Ovary (tissue), 9 donors: ENCODE results near the gene KLK4. TPM values are rescaled to one million over a fixed set of nuclear protein-coding genes. Genes with fewer than 3 reads are reported as not detected.

Experiments used
- DNase-seq, 5 donors: peaks; one replicate each; pipeline ENCODE4 v3.0.0-alpha.2; 2019 to 2020
- H3K27ac ChIP-seq, 2 donors: fragments of 200-600 bp; one replicate each; pipeline versions ENCODE4 v1.5.1 to v1.8.0; 2019 to 2022
- H3K27me3 ChIP-seq: fragments of 200-600 bp; one replicate; pipeline ENCODE4 v1.8.0; 2022
- H3K36me3 ChIP-seq: fragments of 200-600 bp; sonication (generic); one replicate; pipeline ENCODE4 v1.5.1; 2019
- H3K4me1 ChIP-seq: one replicate; pipeline ENCODE4 v1.8.1; 2013; ENCODE audit warnings: mild to moderate bottlenecking, moderate library complexity; ENCODE audit not compliant: insufficient read depth
- H3K4me3 ChIP-seq: fragments of 200-600 bp; sonication (generic); one replicate; pipeline ENCODE4 v1.5.1; 2017
- H3K9me3 ChIP-seq, 2 donors: fragments of 200-600 bp in 1 of 2; sonication (generic) in 1 of 2; one replicate each; pipeline versions ENCODE4 v1.5.1 to v1.8.1; 2013 to 2019; ENCODE audit warnings: mild to moderate bottlenecking in 1 of 2, moderate library complexity in 1 of 2
- CTCF ChIP-seq, 3 donors: fragments of 450-650 bp in 2 of 3; fragments of 200-600 bp in 1 of 3; IDR thresholded peaks; one replicate each; pipeline versions ENCODE4 v1.5.1 to v1.8.0; 2016 to 2022; ENCODE audit warnings: antibody characterized with exemption in 3 of 3, mild to moderate bottlenecking in 1 of 3
- EP300 ChIP-seq: sonication (generic); formaldehyde crosslinking; IDR thresholded peaks from one replicate; pipeline ENCODE4 v1.6.1; 2017; ENCODE audit warnings: antibody characterized with exemption
- POLR2A ChIP-seq: fragments of 450-650 bp; IDR thresholded peaks from one replicate; pipeline ENCODE4 v1.6.1; 2017; ENCODE audit warnings: antibody characterized with exemption, mild to moderate bottlenecking, moderate library complexity
- WGBS, 3 donors: extraction: QIAGEN DNeasy Blood & Tissue Kit in 1 of 3; methylation state at CpG; one replicate each; pipeline versions ENCODE4 v1.1.5 to v1.1.7; 2013 to 2017; 5-methylcytosine and 5-hydroxymethylcytosine counted together
- intact Hi-C, 4 donors: fragments of 100-400 bp; cut with DNase I; formaldehyde crosslinking; loops; one replicate each; pipeline versions ENCODE4 v1.11.0 to v1.15.1; 2022 to 2023
- polyA plus RNA-seq, 2 donors: library from polyadenylated mRNA; stranded (reverse); fragments of 200-250 nt in 1 of 2; fragments of 350-450 nt in 1 of 2; fragmentation: Illumina TruSeq in 1 of 2; extraction: RNeasy Lipid Tissue Mini Kit (QIAGEN cat#74804) in 1 of 2; gene quantifications; one replicate each; pipeline ENCODE4 v1.2.3, GENCODE V29; 2013 to 2014
- total RNA-seq, 7 donors: library from RNA; depleted of rRNA in 2 of 7; stranded (reverse); fragments of >200 nt in 2 of 7; fragmentation: NEBNext Ultra II Directional in 3 of 7; extraction: Animal tissue kit (Norgen Biotek cat#: 25700) in 3 of 7; gene quantifications; one replicate each; pipeline versions ENCODE4 v1.1.0 to v1.2.4, GENCODE V29; 2016 to 2023
- donor health status: DM: no; HTN: no; CAD: no; lungs with moderate emphysema.
- donor health status: DM: no; HTN: no; CAD: no.
- donor health status: Bipolar disorder and iron deficiency.
- donor health status: DM: yes; HTN: yes; CAD: no.
- donor health status: DM: no; HTN: no; CAD: no.
- donor health status: DM: yes; HTN: yes; CAD: no.

KLK4 gene
- total and polyA plus RNA-seq, 9 donors, result 0.58 TPM; not detected in 8

DNA sequence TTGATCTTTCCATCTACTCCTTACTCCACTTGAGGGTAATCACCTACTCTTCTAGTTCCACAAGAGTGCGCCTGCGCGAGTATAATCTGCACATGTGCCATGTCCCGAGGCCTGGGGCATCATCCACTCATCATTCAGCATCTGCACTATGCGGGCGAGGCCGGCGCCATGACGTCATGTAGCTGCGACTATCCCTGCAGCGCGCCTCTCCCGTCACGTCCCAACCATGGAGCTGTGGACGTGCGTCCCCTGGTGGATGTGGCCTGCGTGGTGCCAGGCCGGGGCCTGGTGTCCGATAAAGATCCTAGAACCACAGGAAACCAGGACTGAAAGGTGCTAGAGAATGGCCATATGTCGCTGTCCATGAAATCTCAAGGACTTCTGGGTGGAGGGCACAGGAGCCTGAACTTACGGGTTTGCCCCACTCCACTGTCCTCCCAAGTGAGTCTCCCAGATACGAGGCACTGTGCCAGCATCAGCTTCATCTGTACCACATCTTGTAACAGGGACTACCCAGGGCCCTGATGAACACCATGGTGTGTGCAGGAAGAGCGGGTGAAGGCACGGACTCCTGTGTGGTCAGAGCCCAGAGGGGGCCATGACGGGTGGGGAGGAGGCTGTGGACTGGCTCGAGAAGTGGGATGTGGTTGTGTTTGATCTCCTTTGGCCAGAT lies 40.6 kb downstream of the KLK4 start:
- H3K4me3 ChIP-seq, result no peak overlapping the region
- WGBS, 3 donors, result 61 to 70% (median 64%) methylated on average over 25 to 26 of the region's 26 CpGs
- no peaks in the 10 kb centered on the region for H3K36me3 ChIP-seq
- intact Hi-C loops, result no loop called here
- H3K27me3 ChIP-seq, result no peaks in the 10 kb centered on the region
- H3K9me3 ChIP-seq, result no peaks in the 10 kb centered on the region
- H3K4me1 ChIP-seq, result no peaks in the 10 kb centered on the region
- no peak for TF ChIP-seq EP300
- no peak for TF ChIP-seq POLR2A
- TF ChIP-seq CTCF (IDR thresholded peaks at IDR 0.05), result no peak
- DNase-seq, result no peak
- no peak overlapping the region for H3K27ac ChIP-seq

- no peaks in the 10 kb centered on the region for H3K4me1 ChIP-seq
- DNase-seq, result no peak
- no peaks in the 10 kb centered on the region for H3K27me3 ChIP-seq
- no peaks in the 10 kb centered on the region for H3K9me3 ChIP-seq
- H3K27ac ChIP-seq, result no peak overlapping the region
- intact Hi-C loops, result no loop called here
- H3K4me3 ChIP-seq, result no peak overlapping the region
- no peaks in the 10 kb centered on the region for H3K36me3 ChIP-seq
- 77 to 83% (median 80%) methylated on average over 4 of the region's 4 CpGs for WGBS, 3 donors
- TF ChIP-seq POLR2A, result no peak
These were observed 41.7 kb downstream of the KLK4 start for GRCh38 chr19:50869479-50869878.

- WGBS, 3 donors, result 67 to 74% (median 69%) methylated on average over 7 of the region's 7 CpGs
- no peak for DNase-seq
- no peak overlapping the region for H3K27ac ChIP-seq
- H3K36me3 ChIP-seq, result no peaks in the 10 kb centered on the region
- no peaks in the 10 kb centered on the region for H3K4me1 ChIP-seq
- intact Hi-C loops, result no loop called here
- no peak overlapping the region for H3K4me3 ChIP-seq
- no peaks in the 10 kb centered on the region for H3K27me3 ChIP-seq
- no peak for TF ChIP-seq POLR2A
- no peak for TF ChIP-seq CTCF (IDR thresholded peaks at IDR 0.05)
- no peak for TF ChIP-seq EP300
- no peaks in the 10 kb centered on the region for H3K9me3 ChIP-seq
These were observed 49.5 kb downstream of the KLK4 start for GRCh38 chr19:50861496-50862286.

DNA sequence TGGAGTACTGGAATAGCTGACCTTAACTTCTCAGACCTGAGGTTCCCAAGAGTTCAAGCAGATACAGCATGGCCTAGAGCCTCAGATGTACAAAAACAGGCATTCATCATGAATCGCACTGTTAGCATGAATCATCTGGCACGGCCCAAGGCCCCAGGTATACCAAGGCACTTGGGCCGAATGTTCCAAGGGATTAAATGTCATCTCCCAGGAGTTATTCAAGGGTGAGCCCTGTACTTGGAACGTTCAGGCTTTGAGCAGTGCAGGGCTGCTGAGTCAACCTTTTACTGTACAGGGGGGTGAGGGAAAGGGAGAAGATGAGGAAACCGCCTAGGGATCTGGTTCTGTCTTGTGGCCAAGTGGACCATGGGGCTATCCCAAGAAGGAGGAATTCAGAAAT lies 50.2 kb downstream of the KLK4 start:
- Histone ChIP-seq H3K4me1 (no peaks in the 10 kb centered on the region), H3K4me3 (no peak overlapping the region), H3K9me3 (no peaks in the 10 kb centered on the region), H3K27ac (no peak overlapping the region), H3K27me3 (no peaks in the 10 kb centered on the region), H3K36me3 (no peaks in the 10 kb centered on the region)
- DNase-seq, result no peak
- intact Hi-C loops, result no loop called here
- TF ChIP-seq POLR2A (no peak), CTCF (IDR thresholded peaks at IDR 0.05) (no peak), EP300 (no peak)
- 66 to 81% (median 78%) methylated on average over 5 of the region's 5 CpGs for WGBS, 3 donors

- Histone ChIP-seq H3K4me3 (no peak overlapping the region), H3K9me3 (no peaks in the 10 kb centered on the region), H3K4me1 (no peaks in the 10 kb centered on the region), H3K27ac (no peak overlapping the region), H3K36me3 (no peaks in the 10 kb centered on the region), H3K27me3 (no peaks in the 10 kb centered on the region)
- DNase-seq, result no peak
- TF ChIP-seq EP300 (no peak), POLR2A (no peak), CTCF (IDR thresholded peaks at IDR 0.05) (no peak)
- WGBS, 3 donors, result 78 to 91% (median 82%) methylated on average over 4 of the region's 4 CpGs
- intact Hi-C loops, result no loop called here
These were observed 51.3 kb downstream of the KLK4 start for GRCh38 chr19:50859849-50860248.
